B cell (primary cell): ENCODE data around the gene LIF. TPM values are rescaled to one million over a fixed set of nuclear protein-coding genes. Genes with fewer than 3 reads are reported as not detected.

Experiments used
- ATAC-seq: fragments of 200-7000 bp; cut with Tn5 transposase; one replicate; pipeline ENCODE4 v1.10.0; 2021; ENCODE audit warnings: low read depth, mild to moderate bottlenecking, moderate number of reproducible peaks, moderate library complexity
- CTCF ChIA-PET: fragments of 350-600 bp; sonication (Branson Sonifier 250); formaldehyde crosslinking; loops from one replicate; lab custom pipeline; 2021; ENCODE audit warnings: antibody characterized with exemption, inconsistent platforms; lab: Charles Lee
- POLR2A ChIA-PET: fragments of 350-600 bp; sonication (Branson Sonifier 250); formaldehyde crosslinking; loops from one replicate; lab custom pipeline; 2021; ENCODE audit warnings: antibody characterized with exemption; lab: Charles Lee
- DNase-seq: peaks from one replicate; pipeline ENCODE4 v3.0.0; 2013
- H2AFZ ChIP-seq: 2 replicates; pipeline ENCODE4 v1.6.1; 2012; ENCODE audit warnings: mild to moderate bottlenecking, low read depth, low read length; ENCODE audit not compliant: insufficient read depth, poor library complexity, severe bottlenecking
- H3K27ac ChIP-seq, 2 donors: 1 replicate in 1 of 2; 2 replicates in 1 of 2; pipeline ENCODE4 v1.5.1; 2012 to 2013; ENCODE audit warnings: low read length in 2 of 2, mild to moderate bottlenecking in 2 of 2, moderate library complexity in 1 of 2
- H3K27me3 ChIP-seq, 4 experiments: fragments of 200-600 bp in 1 of 4; sonication (generic) in 1 of 4; replicated peaks in 1 of 4; 1 replicate in 2 of 4; 2 replicates in 2 of 4; pipeline versions ENCODE4 v1.6.1 to v1.7.0; 2013 to 2016; ENCODE audit warnings: low read length in 3 of 4, mild to moderate bottlenecking in 2 of 4, mixed read lengths in 1 of 4, moderate library complexity in 1 of 4; ENCODE audit not compliant: insufficient read depth in 4 of 4, control insufficient read depth in 3 of 4; ENCODE audit errors: control extremely low read depth in 1 of 4
- H3K36me3 ChIP-seq, 2 experiments: replicated peaks in 1 of 2; 1 replicate in 1 of 2; 2 replicates in 1 of 2; pipeline versions ENCODE4 v1.6.1 to v1.7.1; 2013; ENCODE audit warnings: low read length in 1 of 2; ENCODE audit not compliant: insufficient read depth in 2 of 2, control insufficient read depth in 1 of 2; ENCODE audit errors: control extremely low read depth in 1 of 2, extremely low read depth in 1 of 2
- H3K4me1 ChIP-seq, 2 donors: fragments of 200-600 bp in 1 of 2; sonication (generic) in 1 of 2; 1 replicate in 1 of 2; 2 replicates in 1 of 2; pipeline versions ENCODE4 v1.5.1 to v1.6.1; 2013 to 2017; ENCODE audit warnings: low read length in 2 of 2; ENCODE audit not compliant: control insufficient read depth in 2 of 2, insufficient read depth in 2 of 2
- H3K4me2 ChIP-seq: replicated peaks from 2 replicates; pipeline ENCODE3; 2012; ENCODE audit warnings: mild to moderate bottlenecking, low read depth, low read length; ENCODE audit not compliant: poor library complexity, severe bottlenecking
- H3K4me3 ChIP-seq, 5 experiments: fragments of 200-600 bp in 1 of 5; sonication (generic) in 1 of 5; 1 replicate in 3 of 5; 2 replicates in 2 of 5; pipeline versions ENCODE4 v1.5.1 to v1.7.0; 2011 to 2016; ENCODE audit warnings: low read length in 4 of 5, mild to moderate bottlenecking in 4 of 5, low read depth in 2 of 5, control low read depth in 1 of 5, moderate library complexity in 1 of 5; ENCODE audit not compliant: insufficient read depth in 1 of 5; ENCODE audit errors: control extremely low read depth in 1 of 5, extremely low read depth in 1 of 5
- H3K79me2 ChIP-seq: fragments of 200-600 bp; sonication (generic); one replicate; pipeline ENCODE4 v1.6.0; 2016; ENCODE audit warnings: low read length; ENCODE audit not compliant: control insufficient read depth, insufficient read depth
- H3K9ac ChIP-seq: fragments of 200-600 bp; sonication (generic); 2 replicates; pipeline ENCODE4 v1.6.1; 2017; ENCODE audit warnings: mild to moderate bottlenecking, low read length, moderate library complexity
- H3K9me3 ChIP-seq, 3 donors: one replicate each; pipeline versions ENCODE4 v1.6.1 to v1.7.1; 2013; ENCODE audit warnings: low read length in 2 of 3; ENCODE audit not compliant: control insufficient read depth in 2 of 3, insufficient read depth in 1 of 3; ENCODE audit errors: control extremely low read depth in 1 of 3
- H4K20me1 ChIP-seq: 2 replicates; pipeline ENCODE4 v1.6.0; 2012; ENCODE audit warnings: mild to moderate bottlenecking, low read length; ENCODE audit not compliant: insufficient read depth, control insufficient read depth, poor library complexity, severe bottlenecking
- H3K27ac Mint-ChIP-seq: one replicate; pipeline ENCODE4 v1.8.0; 2021; ENCODE audit warnings: mixed read lengths
- H3K27me3 Mint-ChIP-seq: one replicate; pipeline ENCODE4 v1.8.0; 2021; ENCODE audit warnings: mixed read lengths
- H3K4me1 Mint-ChIP-seq: one replicate; pipeline ENCODE4 v1.8.0; 2021; ENCODE audit warnings: mixed read lengths
- H3K4me3 Mint-ChIP-seq: one replicate; pipeline ENCODE4 v1.8.0; 2021; ENCODE audit warnings: mixed read lengths
- H3K9me3 Mint-ChIP-seq: one replicate; pipeline ENCODE4 v1.8.0; 2022; ENCODE audit warnings: mixed read lengths; ENCODE audit not compliant: insufficient read depth
- CTCF ChIP-seq: fragments of 200-600 bp; IDR thresholded peaks from one replicate; pipeline ENCODE4 v1.8.0; 2022; ENCODE audit warnings: antibody characterized with exemption, mild to moderate bottlenecking
- EZH2 ChIP-seq: IDR thresholded peaks from 2 replicates; pipeline ENCODE4 v1.6.1; 2012; ENCODE audit warnings: borderline replicate concordance, low read depth, mild to moderate bottlenecking, moderate library complexity, low read length; ENCODE audit not compliant: insufficient read depth, poor library complexity, severe bottlenecking
- WGBS: methylation state at CpG from one replicate; pipeline ENCODE4 v1.1.5; 2013; ENCODE audit warnings: missing lambda C conversion rate; ENCODE audit not compliant: insufficient coverage; 5-methylcytosine and 5-hydroxymethylcytosine counted together
- intact Hi-C: fragments of 100-400 bp; cut with micrococcal nuclease; formaldehyde crosslinking; loops from one replicate; pipeline ENCODE4 v1.10.0; 2022
- polyA plus RNA-seq: library from polyadenylated mRNA; depleted of rRNA; stranded (reverse); fragments of >200 nt; gene quantifications from 2 replicates; pipeline ENCODE4 v1.2.3, GENCODE V29; 2012
- total RNA-seq, 2 donors: library from RNA; stranded (reverse); fragments of 120-200 nt in 1 of 2; gene quantifications; 1 replicate in 1 of 2; 2 replicates in 1 of 2; pipeline versions ENCODE4 v1.2.3 to v1.2.4, GENCODE V29; 2013 to 2022

LIF gene
- total and polyA plus RNA-seq, 2 donors (not counting 1 experiment from before 2014, with no cell fraction given), result 0.47 TPM; not detected in 1

DNA sequence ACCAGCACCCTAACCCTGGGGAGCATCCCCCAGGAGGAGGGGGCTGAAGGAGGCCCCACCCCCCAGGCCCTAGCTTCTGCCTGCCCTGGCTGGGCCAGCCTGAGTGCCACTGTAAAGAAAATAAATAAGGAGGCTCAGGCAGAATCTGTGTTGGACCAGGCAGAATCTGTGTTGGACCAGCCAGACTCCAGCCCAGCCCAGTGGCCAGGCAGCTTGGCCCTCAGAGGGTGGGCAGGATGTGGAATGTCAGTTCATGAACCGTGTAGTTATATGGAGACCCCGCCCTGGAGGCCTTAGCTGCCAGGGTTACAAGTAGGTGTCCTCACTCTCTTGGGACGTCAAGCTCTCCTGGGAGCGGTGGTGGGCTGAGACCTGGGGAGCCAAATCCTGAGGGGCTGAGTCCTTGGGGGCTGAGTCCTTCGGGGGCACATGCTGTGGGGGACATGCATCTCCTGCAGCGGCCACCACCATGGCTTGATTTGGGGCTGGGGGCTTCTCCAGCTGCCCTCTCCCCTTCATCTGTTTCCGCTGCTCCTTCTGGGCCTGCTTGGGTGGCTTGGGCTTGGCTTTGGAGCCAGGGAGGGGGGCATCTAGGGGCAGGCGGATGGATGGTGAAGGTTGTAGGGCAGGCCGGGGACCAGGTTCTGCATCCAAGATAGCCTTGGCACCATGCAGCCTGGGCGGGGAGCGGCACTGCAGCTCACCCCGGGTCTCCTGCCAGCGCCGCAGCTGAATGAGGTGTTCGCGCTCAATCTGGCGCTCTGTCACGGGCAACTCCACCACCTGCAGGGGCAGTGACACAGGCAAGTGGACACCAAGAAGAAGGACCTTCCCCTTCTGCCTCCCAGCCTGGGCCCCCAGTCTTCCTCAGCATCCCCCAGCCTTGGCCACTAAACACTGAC is 45.8 kb upstream of the LIF start:
- POLR2A ChIA-PET, result interaction anchor here (1.0 to 5.9 kb wide), 2 partner anchors 13 to 95 kb away, joined by 3 to 56 read pairs; no protein-coding TSS in a partner anchor

More for the DNA sequence above, 45.8 kb upstream of the LIF start:
- Histone ChIP-seq H3K4me2 (no peak overlapping the region), H4K20me1 (peaks cover 17% of the 10 kb centered on the region), H3K4me3 (no peak overlapping the region), H3K4me1 (peaks cover 23 to 43% of the 10 kb centered on the region in 2 donors), H3K36me3 (peaks cover 0 to 53% of the 10 kb centered on the region in 2 experiments), H3K9ac (no peak overlapping the region), H3K9me3 (no peaks in the 10 kb centered on the region), H3K27me3 (no peaks in the 10 kb centered on the region), H2AFZ (no peak overlapping the region), H3K79me2 (peaks cover 38% of the 10 kb centered on the region), H3K27ac (peak overlapping the region in 1 of 2 donors; percentile 72)
- peaks cover 37% of the 10 kb centered on the region for H3K4me1 Mint-ChIP-seq
- ATAC-seq, result no peak
- no peak overlapping the region for H3K27ac Mint-ChIP-seq
- CTCF ChIA-PET, result interaction anchor here (0.7 to 13.2 kb wide), 9 partner anchors 11 to 192 kb away, joined by 3 to 510 read pairs (median 4); partner anchors contain the start of genes CCDC157, RNF215, SEC14L2 and SF3A1
- TF ChIP-seq CTCF (no peak), EZH2 (no peak)
- intact Hi-C loops, result no loop called here
- no peaks in the 10 kb centered on the region for H3K9me3 Mint-ChIP-seq
- peak overlapping the region; percentile 32 for H3K4me3 Mint-ChIP-seq
- H3K27me3 Mint-ChIP-seq, result no peaks in the 10 kb centered on the region
- DNase-seq, result no peak
- 83% methylated on average over 17 of the region's 18 CpGs for WGBS
